HEK293 (cell line): ENCODE measurements around the gene BLTP3B.

Source experiments
- CTCF ChIA-PET: fragments of 350-600 bp; formaldehyde crosslinking; extraction: SDS; loops from one replicate; lab custom pipeline; 2021; ENCODE audit warnings: antibody characterized with exemption; lab: Yijun Ruan, JAX
- POLR2A ChIA-PET: fragments of 300-600 bp; formaldehyde crosslinking; extraction: SDS; loops from one replicate; lab custom pipeline; 2020; ENCODE audit warnings: antibody characterized with exemption, inconsistent platforms; lab: Yijun Ruan, JAX
- H3K27ac ChIP-seq: fragments of 200-500 bp; sonication (Bioruptor generic); 2 replicates; pipeline ENCODE4 v1.5.1; 2014; ENCODE audit warnings: low read depth, low read length, control low read depth, inconsistent platforms; ENCODE audit errors: extremely low read depth
- H3K36me3 ChIP-seq, 2 experiments: fragments of 200-500 bp in 1 of 2; sonication (Bioruptor generic) in 1 of 2; 1 replicate in 1 of 2; 2 replicates in 1 of 2; pipeline ENCODE4 v1.5.1; 2014 to 2017; ENCODE audit warnings: inconsistent platforms in 2 of 2, low read length in 2 of 2; ENCODE audit not compliant: control insufficient read depth in 2 of 2, insufficient read depth in 1 of 2
- H3K4me1 ChIP-seq: fragments of 200-500 bp; sonication (Bioruptor generic); 2 replicates; pipeline ENCODE4 v1.5.1; 2014; ENCODE audit warnings: mild to moderate bottlenecking, low read length, inconsistent platforms; ENCODE audit not compliant: control insufficient read depth, insufficient read depth
- H3K4me3 ChIP-seq: 2 replicates; pipeline ENCODE4 v1.5.1; 2011; ENCODE audit warnings: low read depth, mild to moderate bottlenecking, control low read depth, low read length, moderate library complexity
- H3K9me3 ChIP-seq: fragments of 200-500 bp; sonication (Bioruptor generic); 2 replicates; pipeline ENCODE4 v1.5.1; 2014; ENCODE audit warnings: low read depth, low read length, inconsistent platforms; ENCODE audit not compliant: control insufficient read depth, insufficient read depth
- GFI1B ChIP-seq: fragments of 450-650 bp; formaldehyde crosslinking; IDR thresholded peaks from 2 replicates; pipeline ENCODE4 v1.5.1; 2016; ENCODE audit warnings: missing biosample characterization, missing genetic modification characterization
- GLIS1 ChIP-seq: fragments of 450-650 bp; formaldehyde crosslinking; IDR thresholded peaks from 2 replicates; pipeline ENCODE4 v1.5.1; 2016; ENCODE audit warnings: missing biosample characterization, missing genetic modification characterization
- KLF16 ChIP-seq: fragments of 450-650 bp; formaldehyde crosslinking; IDR thresholded peaks from 2 replicates; pipeline ENCODE4 v1.5.1; 2017; ENCODE audit warnings: missing biosample characterization, missing genetic modification characterization
- MYNN ChIP-seq: fragments of 450-650 bp; formaldehyde crosslinking; IDR thresholded peaks from 2 replicates; pipeline ENCODE4 v1.5.1; 2016; ENCODE audit warnings: missing biosample characterization, missing genetic modification characterization, borderline replicate concordance
- OVOL3 ChIP-seq: fragments of 450-650 bp; formaldehyde crosslinking; IDR thresholded peaks from 2 replicates; pipeline ENCODE4 v1.5.1; 2016; ENCODE audit warnings: missing biosample characterization, missing genetic modification characterization
- RBAK ChIP-seq: fragments of 450-650 bp; formaldehyde crosslinking; IDR thresholded peaks from 2 replicates; pipeline ENCODE4 v1.5.1; 2016; ENCODE audit warnings: missing biosample characterization, missing genetic modification characterization
- SCRT1 ChIP-seq: fragments of 450-650 bp; formaldehyde crosslinking; IDR thresholded peaks from 2 replicates; pipeline ENCODE4 v1.5.1; 2016; ENCODE audit warnings: missing biosample characterization, missing genetic modification characterization, borderline replicate concordance
- SCRT2 ChIP-seq: fragments of 450-650 bp; formaldehyde crosslinking; IDR thresholded peaks from 2 replicates; pipeline ENCODE4 v1.5.1; 2016; ENCODE audit warnings: missing biosample characterization, missing genetic modification characterization
- SP3 ChIP-seq: fragments of 450-650 bp; formaldehyde crosslinking; IDR thresholded peaks from 2 replicates; pipeline ENCODE4 v1.5.1; 2016; ENCODE audit warnings: missing biosample characterization, missing genetic modification characterization
- ZBTB17 ChIP-seq: fragments of 450-650 bp; formaldehyde crosslinking; IDR thresholded peaks from 2 replicates; pipeline ENCODE4 v1.5.1; 2016; ENCODE audit warnings: missing biosample characterization, missing genetic modification characterization
- ZBTB20 ChIP-seq: fragments of 450-650 bp; formaldehyde crosslinking; IDR thresholded peaks from 2 replicates; pipeline ENCODE4 v1.5.1; 2016; ENCODE audit warnings: missing biosample characterization, missing genetic modification characterization
- ZEB2 ChIP-seq: fragments of 450-650 bp; formaldehyde crosslinking; IDR thresholded peaks from 2 replicates; pipeline ENCODE4 v1.5.1; 2016; ENCODE audit warnings: missing biosample characterization, missing genetic modification characterization
- ZFP3 ChIP-seq: fragments of 450-650 bp; formaldehyde crosslinking; IDR thresholded peaks from 2 replicates; pipeline ENCODE4 v1.5.1; 2016; ENCODE audit warnings: low read depth, missing biosample characterization, missing genetic modification characterization
- ZFP37 ChIP-seq: fragments of 450-650 bp; formaldehyde crosslinking; IDR thresholded peaks from 2 replicates; pipeline ENCODE4 v1.5.1; 2016; ENCODE audit warnings: missing biosample characterization, missing genetic modification characterization
- ZFP69B ChIP-seq: fragments of 450-650 bp; formaldehyde crosslinking; IDR thresholded peaks from 2 replicates; pipeline ENCODE4 v1.5.1; 2016; ENCODE audit warnings: missing biosample characterization, missing genetic modification characterization
- ZNF132 ChIP-seq: fragments of 450-650 bp; formaldehyde crosslinking; IDR thresholded peaks from 2 replicates; pipeline ENCODE4 v1.5.1; 2017; ENCODE audit warnings: missing biosample characterization, missing genetic modification characterization, borderline replicate concordance
- ZNF214 ChIP-seq: fragments of 450-650 bp; formaldehyde crosslinking; IDR thresholded peaks from 2 replicates; pipeline ENCODE4 v1.5.1; 2017; ENCODE audit warnings: missing biosample characterization, mild to moderate bottlenecking, missing genetic modification characterization, borderline replicate concordance
- ZNF223 ChIP-seq: fragments of 450-650 bp; formaldehyde crosslinking; IDR thresholded peaks from 2 replicates; pipeline ENCODE4 v1.5.1; 2016; ENCODE audit warnings: missing biosample characterization, missing genetic modification characterization
- ZNF23 ChIP-seq: fragments of 450-650 bp; formaldehyde crosslinking; IDR thresholded peaks from 2 replicates; pipeline ENCODE4 v1.5.1; 2016; ENCODE audit warnings: missing biosample characterization, missing genetic modification characterization, borderline replicate concordance
- ZNF266 ChIP-seq: fragments of 450-650 bp; formaldehyde crosslinking; IDR thresholded peaks from 2 replicates; pipeline ENCODE4 v1.5.1; 2016; ENCODE audit warnings: missing biosample characterization, missing genetic modification characterization, low read depth
- ZNF311 ChIP-seq: fragments of 450-650 bp; formaldehyde crosslinking; IDR thresholded peaks from 2 replicates; pipeline ENCODE4 v1.5.1; 2017; ENCODE audit warnings: missing biosample characterization, missing genetic modification characterization, borderline replicate concordance
- ZNF423 ChIP-seq: fragments of 450-650 bp; formaldehyde crosslinking; IDR thresholded peaks from 2 replicates; pipeline ENCODE4 v1.5.1; 2016; ENCODE audit warnings: missing biosample characterization, missing genetic modification characterization
- ZNF629 ChIP-seq: fragments of 450-650 bp; formaldehyde crosslinking; IDR thresholded peaks from 2 replicates; pipeline ENCODE4 v1.5.1; 2017; ENCODE audit warnings: missing biosample characterization, missing genetic modification characterization
- ZNF692 ChIP-seq: fragments of 450-650 bp; formaldehyde crosslinking; IDR thresholded peaks from 2 replicates; pipeline ENCODE4 v1.5.1; 2016; ENCODE audit warnings: missing biosample characterization, missing genetic modification characterization
- ZSCAN23 ChIP-seq: fragments of 450-650 bp; formaldehyde crosslinking; IDR thresholded peaks from 2 replicates; pipeline ENCODE4 v1.5.1; 2016; ENCODE audit warnings: missing biosample characterization, missing genetic modification characterization
- ZSCAN5A ChIP-seq: fragments of 450-650 bp; formaldehyde crosslinking; IDR thresholded peaks from 2 replicates; pipeline ENCODE4 v1.5.1; 2016; ENCODE audit warnings: missing biosample characterization, missing genetic modification characterization

BLTP3B gene

GRCh38 chr12:100163416-100164152 is 20.9 kb upstream of the BLTP3B start (continued):
- 0 out of 2 replicates have a peak, but pooled peaks have one; percentile 29 for TF ChIP-seq KLF16 (tag by site-specific recombination)
- no peak for TF ChIP-seq SCRT1 (tag by site-specific recombination)
- no peak for TF ChIP-seq ZNF692
- no peak for TF ChIP-seq MYNN (tag by site-specific recombination)
- no peak for TF ChIP-seq ZSCAN23 (tag by site-specific recombination)
- TF ChIP-seq ZBTB20 (tag by site-specific recombination): peak; percentile 29; the same call in 1 of the 2 replicates
- no peak for TF ChIP-seq ZNF132
- no peak for TF ChIP-seq ZNF266 (tag by site-specific recombination)
- 0 out of 2 replicates have a peak, but pooled peaks have one; percentile 31 for TF ChIP-seq ZNF423
- peak; percentile 69 for TF ChIP-seq SP3 (tag by site-specific recombination)
- TF ChIP-seq, all 188 proteins: peak for 29

GRCh38 chr12:100159391-100160104 is 16.9 kb upstream of the BLTP3B start:
- Histone ChIP-seq H3K27ac (no peak overlapping the region), H3K36me3 (no peaks in the 10 kb centered on the region), H3K4me1 (0 out of 2 replicates have a peak, but pooled peaks cover 5% of the 10 kb centered on the region), H3K4me3 (no peak overlapping the region), H3K9me3 (no peaks in the 10 kb centered on the region)
- ChIA-PET POLR2A (no interaction called here), CTCF (interaction anchor here (0.7 to 1.3 kb wide), 2 partner anchors 21 to 176 kb away, joined by 3 read pairs; no protein-coding TSS in a partner anchor)
- TF ChIP-seq ZSCAN5A (tag by site-specific recombination) (no peak), GFI1B (tag by site-specific recombination) (no peak), RBAK (tag by site-specific recombination) (no peak), ZFP3 (tag by site-specific recombination) (no peak), ZEB2 (tag by site-specific recombination) (no peak), SCRT2 (tag by site-specific recombination) (peak; percentile 79), GLIS1 (tag by site-specific recombination) (no peak), ZNF23 (tag by site-specific recombination) (no peak), SCRT1 (tag by site-specific recombination) (peak; percentile 86)

GRCh38 chr12:100158535-100158934 is 15.9 kb upstream of the BLTP3B start:
- Histone ChIP-seq H3K4me1 (0 out of 2 replicates have a peak, but pooled peaks cover 2% of the 10 kb centered on the region), H3K36me3 (no peaks in the 10 kb centered on the region), H3K9me3 (no peaks in the 10 kb centered on the region), H3K4me3 (no peak overlapping the region), H3K27ac (no peak overlapping the region)
- ChIA-PET POLR2A (no interaction called here), CTCF (interaction anchor here (1.3 kb wide), 1 partner anchor 20 kb away, joined by 3 read pairs; no protein-coding TSS in a partner anchor)
- no peak for TF ChIP-seq ZNF311 (tag by site-specific recombination)
- TF ChIP-seq ZNF214 (tag by site-specific recombination): no peak
- TF ChIP-seq ZSCAN23 (tag by site-specific recombination): no peak
- no peak for TF ChIP-seq OVOL3 (tag by site-specific recombination)
- TF ChIP-seq ZNF629: no peak
- TF ChIP-seq ZNF223 (tag by site-specific recombination): no peak
- TF ChIP-seq ZBTB17 (tag by site-specific recombination): no peak
- no peak for TF ChIP-seq ZFP69B (tag by site-specific recombination)
- TF ChIP-seq ZFP37 (tag by site-specific recombination): no peak
